ENCODE data around the gene F2R. TPM values are rescaled to one million over a fixed set of nuclear protein-coding genes. Genes with fewer than 3 reads are reported as not detected.

F2R gene
- total and polyA plus RNA-seq, 2 of the 4 experiments (the other 2 are of a cell fraction): 85.7 to 147 TPM

GRCh38 chr5:76735762-76736545 lies 20.0 kb downstream of the F2R start (continued):
- TF ChIP-seq ELK1 (IDR thresholded peaks at IDR 0.05; ENCODE audit: borderline replicate concordance, low read depth, low read length): no peak
- no peak for TF ChIP-seq NFE2L2 (IDR thresholded peaks at IDR 0.05; ENCODE audit: low read depth, low read length)

Measured in IMR-90 (cell line).